Epidermal melanocyte (primary cell): ENCODE data around the gene ATP13A3.
"Not testable (repeated sequence)": the region's sequence is repeated elsewhere in the genome, so short reads cannot be mapped to it uniquely, and the experiment has no call there.

ENCODE experiments used
- DNase-seq: peaks from one replicate; pipeline ENCODE4 v3.0.0; 2011; ENCODE audit warnings: low spot score; ENCODE audit not compliant: insufficient read length

ATP13A3 gene

DNA sequence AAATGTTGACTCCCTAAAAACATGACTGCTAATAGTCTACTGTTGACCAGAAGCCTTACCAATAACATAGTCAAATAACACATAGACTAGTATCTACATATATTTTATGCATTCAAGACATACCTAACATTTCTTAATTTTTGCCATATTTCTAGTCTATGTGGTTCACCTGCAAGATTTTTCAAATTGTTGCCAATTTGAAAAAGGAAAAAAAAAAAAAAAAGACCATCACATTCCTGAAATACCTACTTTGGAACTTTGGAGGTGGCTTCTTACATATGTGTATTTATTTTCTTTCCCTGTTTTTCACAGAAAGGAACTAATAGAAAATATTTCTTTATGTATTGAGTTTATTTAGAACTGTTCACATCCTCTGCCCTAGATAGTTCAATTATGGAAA, 13.4 kb upstream of the ATP13A3 start:
- DNase-seq: no peak

DNA sequence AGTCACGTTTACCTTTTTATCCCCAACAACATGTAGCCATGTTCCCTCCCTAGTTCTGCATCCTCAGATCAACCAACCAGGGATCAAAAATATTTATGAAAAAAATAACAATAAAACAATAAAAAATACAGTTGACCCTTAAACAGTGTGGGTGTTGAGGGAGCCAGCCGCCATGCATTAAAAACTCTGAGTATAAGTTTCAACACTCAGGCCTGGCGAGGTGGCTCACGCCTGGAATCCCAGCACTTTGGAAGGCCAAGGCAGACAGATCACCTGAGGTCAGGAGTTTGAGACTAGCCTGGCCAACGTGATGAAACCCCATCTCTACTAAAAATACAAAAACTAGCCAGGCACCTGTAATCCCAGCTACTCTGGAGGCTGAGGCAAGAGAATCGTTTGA, 12.7 kb upstream of the ATP13A3 start:
- not testable (repeated sequence) for DNase-seq

DNA sequence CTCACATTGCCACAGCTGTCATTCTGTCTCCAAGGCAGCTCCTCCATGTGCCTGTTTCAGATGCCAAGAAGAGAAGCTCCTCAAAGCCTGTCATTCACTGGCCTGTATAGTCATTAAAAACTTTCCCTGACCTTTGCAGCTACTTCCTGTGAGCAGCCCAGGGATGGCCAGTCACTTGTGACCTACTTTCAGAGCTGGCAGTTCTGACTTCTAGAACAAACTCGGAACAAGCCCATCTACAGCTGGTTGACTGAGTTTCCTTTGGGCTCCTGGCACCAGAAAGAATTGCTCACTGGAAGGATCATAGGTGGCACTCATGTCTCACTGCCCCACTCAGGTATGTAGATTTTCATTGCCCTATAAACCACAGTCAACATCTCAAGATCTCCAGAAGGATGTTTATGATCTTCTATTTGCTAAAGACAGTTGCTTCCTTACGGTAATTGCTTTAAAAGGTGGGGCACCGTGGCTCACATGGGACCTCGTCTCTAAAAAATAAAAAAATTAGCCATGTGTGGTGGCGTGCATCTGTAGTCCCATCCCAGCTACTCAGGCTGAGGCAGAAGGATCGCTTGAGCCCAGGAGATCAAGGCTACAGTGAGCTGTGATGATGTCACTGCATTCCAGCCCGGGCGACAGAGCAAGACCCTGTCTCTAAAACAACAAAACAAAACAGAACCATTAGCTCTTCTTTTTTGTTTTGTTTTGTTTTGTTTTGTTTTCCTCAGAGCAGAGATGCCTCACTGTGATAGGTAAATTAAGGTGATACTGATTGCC, 11.2 kb upstream of the ATP13A3 start:
- no peak for DNase-seq

DNA sequence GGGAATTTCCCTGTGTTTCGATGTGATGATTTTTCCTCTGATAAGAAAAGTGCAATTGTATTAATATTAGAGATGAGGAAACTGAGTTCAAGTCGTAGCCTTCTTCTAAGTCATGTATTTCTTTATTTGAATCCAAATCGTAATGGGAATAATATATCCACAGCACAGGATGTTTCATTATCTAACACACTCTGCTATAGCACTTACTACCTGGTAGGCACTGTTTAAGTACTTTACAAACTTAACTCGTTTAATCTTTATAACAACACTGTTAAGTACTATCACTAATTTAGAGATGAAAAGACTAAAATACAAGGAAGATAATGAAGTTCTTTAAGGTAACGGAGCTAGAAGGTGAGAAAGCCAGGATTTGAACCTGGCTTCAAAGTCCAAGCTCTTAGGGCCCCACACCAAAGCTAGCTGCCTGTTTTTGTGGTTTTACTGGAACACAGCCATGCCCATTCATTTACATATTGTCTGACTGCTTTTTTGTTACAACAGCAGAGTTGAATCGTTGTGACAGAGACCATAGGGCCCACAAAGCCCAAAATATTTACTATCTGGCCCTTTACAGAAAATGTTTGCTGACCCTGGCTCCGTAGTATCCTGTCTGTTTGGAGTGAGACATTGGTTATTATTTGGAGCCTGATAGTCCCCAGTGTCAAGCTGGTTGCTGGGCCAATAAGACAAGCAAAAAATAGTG, 9.6 kb upstream of the ATP13A3 start:
- no peak for DNase-seq

DNA sequence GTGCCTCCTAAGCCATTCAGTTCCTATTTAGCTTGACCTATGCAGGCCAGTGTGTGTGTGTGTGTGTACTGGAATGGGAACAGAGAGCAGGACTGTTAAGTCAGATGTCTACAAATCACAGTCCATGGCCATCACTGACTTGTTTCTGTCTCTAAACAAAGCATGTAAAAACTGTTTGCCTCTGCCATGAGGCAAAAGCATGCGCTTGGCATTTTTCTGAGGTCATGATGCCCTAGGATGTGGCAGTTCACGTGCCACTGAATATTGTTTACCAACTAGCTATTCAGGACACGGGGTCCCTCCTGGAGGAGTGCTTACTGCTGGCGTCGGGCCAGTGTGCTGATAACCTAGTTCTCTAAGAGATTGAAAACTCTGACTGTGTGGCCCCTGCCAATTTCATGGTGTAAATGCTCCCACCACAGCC, 8.2 kb upstream of the ATP13A3 start:
- DNase-seq: no peak

DNA sequence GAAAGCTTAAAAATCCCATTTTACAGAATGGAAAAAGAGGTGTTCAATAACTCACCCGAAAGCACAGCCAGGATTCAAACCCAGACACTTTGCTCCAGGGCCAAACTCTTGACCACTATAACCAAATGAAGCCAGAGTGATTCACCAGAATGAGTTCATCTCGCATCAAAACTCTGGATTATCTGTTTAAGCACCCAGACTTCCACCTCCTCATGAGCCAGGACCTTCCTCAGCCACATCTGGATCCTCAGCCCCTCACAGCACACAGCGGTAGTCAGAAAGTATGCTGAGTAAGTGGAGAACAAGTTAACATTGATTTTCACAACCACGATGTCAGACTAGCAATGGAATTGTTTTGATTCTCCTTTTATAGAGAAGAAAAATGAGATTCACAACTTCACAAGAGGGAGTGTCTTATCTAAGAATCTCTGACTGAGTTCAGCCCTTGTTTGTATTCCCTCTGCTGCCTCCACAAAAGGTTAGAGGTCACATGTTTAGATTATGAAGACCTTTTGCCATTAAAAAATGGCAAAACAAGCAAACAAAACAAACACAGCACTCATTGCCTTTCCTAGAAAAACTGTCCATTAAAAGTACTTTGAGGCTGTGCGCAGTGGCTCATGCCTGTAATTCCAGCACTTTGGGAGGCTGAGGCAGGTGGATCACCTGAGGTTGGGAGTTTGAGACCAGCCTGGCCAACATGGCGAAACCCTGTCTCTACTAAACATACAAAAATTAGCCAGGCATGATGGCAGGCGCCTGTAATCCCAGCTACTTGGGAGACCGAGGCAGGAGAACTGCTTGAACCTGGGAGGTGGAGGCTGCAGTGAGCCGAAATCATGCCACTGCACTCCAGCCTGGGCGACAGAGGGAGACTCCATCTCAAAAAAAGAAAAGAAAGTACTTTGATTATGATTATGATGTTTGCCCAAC, 7.5 kb upstream of the ATP13A3 start:
- DNase-seq: not testable (repeated sequence)

DNA sequence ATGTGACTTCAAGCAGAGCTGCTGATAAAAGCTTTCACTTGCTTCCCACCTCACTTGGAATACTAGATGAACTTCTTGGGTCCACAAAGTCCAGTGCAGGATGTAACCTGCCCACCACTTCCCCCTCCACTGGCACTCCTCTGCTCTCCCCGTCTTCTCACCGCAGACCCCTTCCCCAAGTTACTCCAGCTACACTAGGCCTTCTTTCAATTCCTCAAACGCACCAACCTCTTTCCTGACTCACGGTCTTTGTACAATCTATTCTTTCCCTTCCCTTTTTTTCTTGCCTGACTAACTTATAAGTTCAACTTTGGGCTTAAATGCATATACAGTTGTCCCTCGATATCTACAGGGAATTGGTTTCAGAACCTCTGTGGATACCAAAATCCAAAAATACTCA, 5.2 kb upstream of the ATP13A3 start:
- DNase-seq: no peak

DNA sequence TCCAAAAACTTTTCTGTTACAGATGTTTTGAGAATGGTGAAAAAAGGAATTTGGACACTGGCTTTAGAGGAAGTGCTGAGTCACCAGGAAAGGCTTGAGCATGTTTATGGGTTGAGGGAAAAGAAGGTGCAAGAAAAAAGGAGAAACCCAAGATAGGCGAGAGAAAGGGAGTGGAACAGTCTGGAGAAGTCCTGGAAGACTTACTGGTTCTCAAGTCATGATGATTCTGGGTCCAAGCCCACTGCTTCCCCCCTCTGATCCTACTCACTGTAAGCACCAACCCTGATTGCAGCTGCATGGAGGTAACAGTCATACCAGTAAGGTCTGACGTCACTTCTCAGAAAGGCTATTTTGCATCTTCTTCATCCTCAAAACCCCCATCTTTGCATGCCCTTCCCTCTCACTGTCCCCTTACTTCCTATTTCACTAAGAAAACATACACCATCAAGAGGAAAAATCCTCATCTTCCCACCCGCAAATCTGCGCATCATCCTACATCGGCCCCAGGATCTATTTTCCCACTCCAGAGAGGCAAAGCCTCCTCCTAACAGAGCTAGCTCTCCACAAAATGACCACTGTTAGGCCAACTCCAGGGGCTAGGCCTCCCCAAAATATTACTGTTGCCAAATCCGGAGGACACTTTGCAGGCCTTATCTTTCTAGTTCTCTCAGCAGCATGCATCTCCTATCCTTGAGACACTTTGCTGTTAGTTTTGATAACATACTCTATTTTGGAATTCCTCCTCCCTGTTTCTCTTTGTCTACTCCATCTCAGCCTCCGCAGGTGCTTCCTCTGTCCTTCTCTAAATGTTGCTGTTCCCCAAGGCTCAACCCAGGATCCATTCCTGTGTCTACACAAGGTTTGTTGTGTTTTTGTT, 3.2 kb upstream of the ATP13A3 start:
- DNase-seq: no peak

DNA sequence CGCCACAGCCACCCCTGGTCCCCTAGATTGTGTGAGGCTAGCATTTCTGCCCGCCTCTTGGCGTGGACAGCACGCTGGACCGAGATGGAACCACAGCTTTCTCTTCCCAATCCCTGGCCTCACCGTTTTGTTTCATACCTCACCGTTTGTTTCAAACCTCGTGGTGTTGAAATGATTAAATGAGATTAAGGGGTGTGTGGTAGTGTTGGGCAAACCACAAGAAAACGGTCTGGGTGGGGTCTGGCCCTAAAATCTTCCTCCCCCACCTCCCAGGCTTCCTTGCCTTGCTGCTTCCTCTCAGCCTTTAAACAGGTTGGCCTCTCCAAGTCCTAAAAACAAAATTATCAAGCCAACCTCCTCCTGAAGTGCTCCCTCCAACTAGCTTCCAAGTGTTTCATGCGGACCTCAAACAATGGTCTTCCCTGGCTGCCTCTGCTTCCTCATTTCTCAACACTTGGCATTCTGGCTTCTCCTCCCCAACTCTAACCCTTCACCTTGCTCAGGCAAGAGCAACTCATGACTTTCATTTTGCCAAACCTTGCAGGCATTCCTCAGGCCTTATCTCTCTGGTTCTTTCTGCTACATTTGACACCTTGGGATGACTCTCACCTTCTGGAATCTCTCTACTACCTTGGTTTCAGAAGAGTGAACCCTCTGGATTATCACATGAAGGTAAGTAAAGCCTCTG, 1.4 kb upstream of the ATP13A3 start:
- DNase-seq: no peak

DNA sequence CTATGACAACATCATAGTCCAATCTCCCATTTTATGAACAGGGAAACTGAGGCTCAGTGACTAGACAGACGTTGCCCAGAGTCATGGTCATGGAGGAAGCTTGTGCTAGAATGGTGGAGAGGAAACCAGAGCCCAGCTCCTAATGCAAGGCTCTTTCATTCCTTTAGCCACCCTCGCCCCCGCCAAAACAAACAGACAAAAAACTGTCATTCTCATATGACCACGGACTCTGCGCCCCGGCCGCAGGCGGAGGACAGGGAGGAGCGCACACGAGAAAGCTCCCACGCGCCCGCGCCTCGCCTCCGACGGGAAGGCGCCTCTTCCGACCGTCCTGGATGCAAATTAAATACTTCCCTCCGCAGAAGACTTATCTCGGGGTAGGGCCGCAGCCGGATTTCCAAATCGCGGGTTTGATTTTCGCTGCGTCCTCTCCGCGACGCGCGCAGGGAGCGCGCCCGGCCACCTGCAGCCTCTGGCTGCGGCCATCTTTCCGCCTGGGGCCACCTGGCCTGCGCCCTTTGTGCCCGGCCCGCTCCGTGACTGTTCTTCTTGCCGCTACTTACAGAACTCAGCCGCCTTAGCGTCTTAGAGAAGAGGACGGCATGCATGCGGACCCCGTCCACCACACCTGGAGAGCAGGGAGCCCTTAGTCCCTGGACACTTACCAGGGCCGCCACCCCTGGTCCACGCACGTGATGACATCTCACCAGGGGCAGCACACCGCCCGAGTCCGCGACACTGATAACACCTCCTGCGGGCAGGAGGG, 670 bp upstream of the ATP13A3 start:
- no peak for DNase-seq

DNA sequence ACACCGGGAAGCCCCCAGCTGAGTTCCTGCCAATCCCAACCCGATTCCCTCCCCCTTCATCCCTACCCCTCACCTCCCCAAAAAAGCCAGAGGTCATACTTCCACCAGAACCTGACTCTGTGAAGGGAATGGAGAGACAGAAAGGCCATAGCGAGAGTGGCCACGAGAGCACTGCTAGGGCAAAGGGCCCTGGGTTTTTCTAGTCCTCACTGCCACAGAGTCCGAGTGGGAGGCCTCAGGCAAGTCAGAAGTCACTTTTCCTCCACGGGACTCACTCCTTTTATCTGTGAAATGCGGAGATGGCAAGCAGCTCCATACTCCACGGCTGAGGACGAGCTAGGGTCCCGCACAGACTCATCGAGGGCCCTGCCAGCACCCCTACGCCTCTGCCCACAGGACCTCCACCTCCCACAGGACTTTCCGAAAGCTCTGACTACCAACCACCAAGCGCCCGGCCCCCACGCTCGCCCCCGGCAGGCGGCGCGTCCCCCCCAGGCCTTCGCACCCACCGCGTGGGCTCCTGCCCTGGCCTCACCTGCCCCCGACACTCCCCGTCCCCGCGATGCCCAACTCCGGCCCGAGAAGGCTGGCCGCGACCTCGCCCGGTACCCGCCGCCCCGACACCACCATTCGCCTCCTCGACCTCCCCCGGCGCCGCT, 792 bp downstream of the ATP13A3 start:
- DNase-seq: no peak

DNA sequence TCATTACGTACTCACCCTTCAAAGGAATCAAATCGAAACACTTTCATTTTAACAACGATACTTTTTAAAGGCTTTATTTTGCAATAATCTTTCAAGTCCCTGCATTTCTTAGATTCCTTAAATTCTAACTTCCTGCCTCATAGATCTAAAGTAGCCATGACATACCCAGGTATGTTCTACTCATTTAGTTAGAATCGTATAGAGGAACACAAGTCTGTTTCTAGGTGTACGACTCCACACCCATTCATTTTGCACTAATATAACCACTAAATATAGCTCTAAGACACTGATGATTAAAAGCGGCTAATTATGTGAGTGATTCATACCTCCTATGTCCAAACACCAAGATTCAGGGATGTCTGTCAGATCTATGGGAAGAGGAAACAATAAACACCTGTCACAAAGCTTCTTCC, 1.3 kb downstream of the ATP13A3 start:
- no peak for DNase-seq

DNA sequence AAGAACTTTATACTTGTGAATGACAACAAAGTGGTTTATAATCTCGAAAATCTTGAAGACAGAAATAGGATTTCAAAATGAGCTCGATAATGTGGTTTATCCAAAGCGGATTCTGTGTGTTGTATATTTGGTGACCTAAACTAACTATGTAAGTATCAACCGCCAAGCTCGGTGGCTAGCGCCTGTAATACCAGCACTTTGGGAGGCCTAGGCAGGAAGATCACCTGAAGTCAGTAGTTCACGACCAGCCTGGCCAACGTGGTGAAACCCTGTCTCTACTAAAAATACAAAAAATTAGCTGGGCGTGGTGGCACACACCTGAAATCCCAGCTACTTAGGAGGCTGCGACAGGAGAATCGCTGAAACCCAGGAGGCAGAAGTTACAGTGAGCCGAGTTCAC, 2.2 kb downstream of the ATP13A3 start:
- no peak for DNase-seq

DNA sequence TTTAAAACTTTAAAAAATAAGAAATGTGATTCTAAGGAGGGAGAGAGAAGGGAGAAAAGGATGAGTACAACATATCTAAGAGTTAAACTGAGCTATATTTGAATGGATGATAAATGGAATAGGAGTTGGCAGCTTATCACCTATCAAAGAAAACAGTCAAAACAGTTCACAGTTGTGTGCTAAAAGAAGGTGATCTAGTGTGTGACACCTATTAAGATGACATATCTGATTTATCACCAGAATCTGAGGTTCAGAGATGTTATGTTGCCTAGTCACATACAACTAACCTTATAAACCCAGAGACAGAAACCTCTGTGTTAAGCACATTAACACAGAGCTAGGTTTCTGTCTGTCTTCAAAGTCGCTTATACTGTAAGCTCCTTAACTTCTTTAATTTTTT, 3.0 kb downstream of the ATP13A3 start:
- DNase-seq: no peak

DNA sequence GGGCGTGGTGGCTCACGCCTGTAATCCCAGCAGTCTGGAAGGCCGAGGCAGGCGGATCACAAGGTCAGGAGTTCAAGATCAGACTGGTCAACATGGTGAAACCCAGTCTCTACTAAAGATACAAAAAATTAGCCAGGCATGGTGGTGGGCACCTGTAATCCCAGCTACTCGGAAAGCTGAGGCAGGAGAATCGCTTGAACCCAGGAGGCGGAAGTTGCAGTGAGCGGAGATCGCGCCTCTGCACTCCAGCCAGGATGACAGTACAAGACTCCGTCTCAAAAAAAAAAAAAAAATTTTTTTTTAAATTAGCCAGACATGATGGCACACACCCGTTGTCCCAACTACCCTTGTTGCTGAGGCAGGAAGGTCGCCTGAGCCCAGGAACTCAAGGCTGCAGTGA, 4.0 kb downstream of the ATP13A3 start:
- not testable (repeated sequence) for DNase-seq

DNA sequence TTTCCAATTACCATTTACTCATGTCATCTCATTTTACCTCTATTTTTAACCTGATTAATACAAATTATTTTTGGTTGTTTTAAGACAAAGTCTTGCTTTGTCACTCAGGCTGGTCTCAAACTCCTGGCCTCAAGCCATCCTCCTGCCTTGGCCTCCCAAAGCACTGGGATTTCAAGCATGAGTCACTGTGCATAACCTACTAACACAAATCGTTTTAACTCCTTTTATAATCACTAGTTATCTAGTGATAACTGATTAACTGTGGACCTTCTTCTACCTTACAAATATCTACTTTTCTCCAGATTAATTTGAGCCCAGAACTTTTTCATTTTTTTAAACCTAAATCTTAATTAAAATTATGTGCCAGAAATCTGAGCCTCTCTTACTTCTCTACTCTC, 4.6 kb downstream of the ATP13A3 start:
- DNase-seq: no peak

DNA sequence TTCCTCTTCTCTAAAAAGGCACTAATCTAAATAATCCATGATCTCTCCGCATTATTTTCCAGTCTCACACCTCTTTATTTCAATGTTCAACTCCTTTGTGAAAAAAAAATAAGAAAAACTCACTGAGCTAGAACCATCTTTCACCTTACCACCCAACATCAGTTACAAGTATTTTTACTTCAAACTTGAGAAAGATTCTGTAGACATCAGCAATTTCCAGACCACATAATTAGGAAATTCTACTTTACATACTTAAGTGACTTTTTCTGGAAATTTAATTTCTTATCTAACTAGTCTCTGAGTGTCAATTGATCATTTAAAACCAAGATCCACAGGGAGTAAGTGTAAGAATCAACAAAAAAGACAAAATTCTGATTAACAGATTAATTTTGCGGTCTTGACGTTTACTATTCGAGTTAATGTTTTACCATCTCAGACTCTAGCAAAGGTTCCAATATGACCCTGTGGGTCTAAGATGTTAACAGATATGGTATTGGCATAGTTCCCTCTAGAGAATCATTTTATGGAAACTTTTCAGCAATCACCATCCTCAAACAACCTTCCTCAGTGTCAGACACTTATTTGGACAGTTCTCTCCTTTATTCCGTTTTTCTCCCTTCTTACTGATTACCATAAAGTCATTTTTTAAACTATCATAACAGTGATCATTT, 5.1 kb downstream of the ATP13A3 start:
- DNase-seq: no peak

DNA sequence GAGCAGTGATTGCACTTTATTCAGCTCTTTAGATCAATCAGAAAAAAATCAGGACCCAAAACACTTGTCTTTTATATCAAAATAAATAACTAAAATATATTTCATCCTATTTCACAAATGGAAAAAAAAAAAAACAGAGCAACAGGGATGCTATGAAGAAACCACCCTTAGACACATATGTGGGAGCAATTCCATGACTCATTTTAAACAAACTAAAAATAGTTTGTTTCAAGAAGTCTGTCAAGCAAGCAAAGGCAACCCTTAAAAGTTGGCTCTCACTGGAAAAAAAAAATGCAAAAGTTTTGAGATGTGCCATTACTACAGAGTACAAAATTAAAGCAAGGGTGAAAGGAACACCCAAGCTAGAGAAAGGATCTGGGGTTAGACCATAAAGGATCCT, 5.7 kb downstream of the ATP13A3 start:
- no peak for DNase-seq

DNA sequence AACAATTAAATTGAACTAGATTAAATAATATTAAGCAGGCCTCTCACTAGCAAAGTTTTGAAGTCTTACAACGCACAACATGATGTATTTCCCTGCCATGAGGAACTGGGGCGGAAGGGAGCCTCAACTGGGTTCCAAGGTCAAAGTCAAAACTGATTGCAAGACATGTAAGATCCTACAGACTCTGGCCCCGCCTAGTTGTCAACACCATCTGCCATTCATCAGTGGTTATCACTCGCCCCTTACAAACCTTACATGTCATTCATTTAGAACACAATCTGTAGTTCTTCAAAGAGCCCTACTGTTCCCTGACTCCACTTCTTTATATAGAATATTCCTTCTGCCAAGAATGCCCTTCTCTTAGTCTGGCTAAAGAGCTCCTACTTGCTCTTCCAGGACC, 10.0 kb downstream of the ATP13A3 start:
- no peak for DNase-seq
